Stimulated activated CD8-positive, alpha-beta memory T cell treated with anti-CD3 and anti-CD28 coated beads, Interleukin-7, amount 100 ng/mL, for 48 hours (primary cell): Measurements from ENCODE around the gene IFRD2.

ENCODE experiments used
- DNase-seq, 2 donors: peaks; one replicate each; pipeline ENCODE4 v3.0.0-alpha.2; 2020; ENCODE audit warnings: low read depth in 1 of 2; ENCODE audit errors: extremely low read depth in 1 of 2

The IFRD2 gene

DNA sequence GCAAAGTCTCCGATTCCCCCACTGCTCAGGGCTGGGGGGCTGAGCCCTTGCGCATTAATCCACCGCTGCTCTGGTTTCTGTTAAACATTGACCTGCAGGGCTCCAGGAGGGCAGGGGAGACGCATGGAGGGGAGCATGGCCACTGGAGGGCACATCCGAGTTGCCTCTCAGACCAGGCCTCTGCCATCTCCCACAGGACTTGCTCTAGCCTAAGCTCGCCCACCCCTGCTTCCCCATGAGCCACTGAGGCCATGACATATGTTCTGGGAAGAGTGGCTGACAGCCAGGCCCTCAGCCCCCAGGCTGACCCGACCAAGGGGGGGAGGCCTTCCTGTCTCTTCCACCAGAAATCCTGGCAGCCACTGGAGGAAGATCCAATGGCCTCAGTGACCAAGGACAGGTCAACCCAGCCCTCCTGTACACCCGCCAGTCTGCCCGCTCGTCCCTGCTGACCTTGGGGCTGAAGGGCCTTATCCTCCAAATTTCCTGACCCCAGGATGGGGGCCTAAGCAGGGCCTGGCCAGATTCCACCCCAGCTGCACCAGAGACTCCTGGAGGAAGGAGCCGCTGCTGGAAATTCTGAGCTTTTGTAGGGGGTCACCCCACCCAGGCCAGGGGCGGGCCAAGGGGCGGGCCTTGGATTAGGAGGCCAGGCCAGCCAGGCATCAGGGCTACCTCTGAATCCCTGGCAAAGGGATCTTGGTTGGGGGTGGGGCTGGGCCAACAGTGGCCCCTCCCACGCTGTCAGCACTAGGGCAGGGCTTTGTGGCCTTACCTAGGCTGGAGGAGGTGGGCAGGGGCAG, 11.0 kb upstream of the IFRD2 start, which contains the start of gene HYAL1:
TSS of gene HYAL1 (minus strand) at position 562 of the 803 bp plus-strand sequence. CDS start 618 bp downstream, outside the sequence.
- DNase-seq: no peak

DNA sequence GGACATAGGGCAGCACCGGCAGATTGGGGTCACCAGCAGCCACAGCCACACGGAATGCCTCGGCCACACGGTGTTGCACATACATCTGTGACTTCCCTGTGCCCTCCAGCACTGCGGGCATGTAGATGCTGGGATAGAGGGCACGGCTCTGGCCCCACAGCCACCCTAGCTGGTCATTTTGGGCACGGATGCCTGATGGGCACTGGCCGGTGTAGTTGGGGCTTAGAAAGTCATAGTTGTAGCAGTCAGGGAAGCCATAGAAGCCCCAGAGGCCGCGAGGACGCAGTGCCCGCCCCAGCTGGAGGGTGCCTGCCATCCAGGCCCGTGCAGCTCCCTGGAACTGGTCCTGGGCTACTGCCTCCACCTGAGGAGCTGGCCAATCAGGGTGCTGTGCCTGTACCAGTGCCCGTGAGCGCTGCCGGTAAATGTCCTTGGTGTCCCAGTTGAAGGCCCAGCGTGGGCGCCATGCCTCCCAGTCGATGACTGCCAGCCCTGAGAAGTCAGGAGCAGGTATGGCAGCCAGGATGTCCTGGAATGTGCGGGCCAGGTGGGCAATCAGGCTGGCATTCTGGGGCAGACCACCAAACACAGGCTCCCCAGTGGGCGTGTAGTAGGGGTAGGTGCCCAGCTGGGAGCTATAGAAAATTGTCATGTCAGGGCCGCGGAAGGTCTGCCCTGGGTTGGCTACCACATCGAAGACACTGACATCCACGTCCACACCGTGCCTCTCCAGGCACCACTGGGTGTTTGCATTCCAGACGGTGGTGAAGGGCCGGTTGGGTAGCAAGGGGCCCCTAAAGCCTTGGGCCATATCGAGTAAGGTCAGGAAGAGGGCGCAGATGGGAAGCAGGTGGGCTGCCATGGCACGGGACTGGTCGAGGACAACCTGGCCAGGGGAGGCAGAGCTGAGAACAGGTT, 10.1 kb upstream of the IFRD2 start:
- no peak for DNase-seq

- no peak for DNase-seq
These were observed 8.5 kb upstream of the IFRD2 start for GRCh38 chr3:50300681-50301254.

- DNase-seq: no peak
These were observed 7.9 kb upstream of the IFRD2 start for GRCh38 chr3:50299929-50300680.

GRCh38 chr3:50299638-50299928, 7.4 kb upstream of the IFRD2 start:
- DNase-seq: no peak

GRCh38 chr3:50298836-50299637, 6.8 kb upstream of the IFRD2 start, which contains the start of the genes HYAL3 and NAA80:
TSS of gene HYAL3 (minus strand) at chr3:50299405. CDS start at chr3:50295602, 3,803 bp downstream.
TSS of gene NAA80 (minus strand) at chr3:50299405. CDS start at chr3:50297463, 1,942 bp downstream.
- DNase-seq: peak; percentile 98

DNA sequence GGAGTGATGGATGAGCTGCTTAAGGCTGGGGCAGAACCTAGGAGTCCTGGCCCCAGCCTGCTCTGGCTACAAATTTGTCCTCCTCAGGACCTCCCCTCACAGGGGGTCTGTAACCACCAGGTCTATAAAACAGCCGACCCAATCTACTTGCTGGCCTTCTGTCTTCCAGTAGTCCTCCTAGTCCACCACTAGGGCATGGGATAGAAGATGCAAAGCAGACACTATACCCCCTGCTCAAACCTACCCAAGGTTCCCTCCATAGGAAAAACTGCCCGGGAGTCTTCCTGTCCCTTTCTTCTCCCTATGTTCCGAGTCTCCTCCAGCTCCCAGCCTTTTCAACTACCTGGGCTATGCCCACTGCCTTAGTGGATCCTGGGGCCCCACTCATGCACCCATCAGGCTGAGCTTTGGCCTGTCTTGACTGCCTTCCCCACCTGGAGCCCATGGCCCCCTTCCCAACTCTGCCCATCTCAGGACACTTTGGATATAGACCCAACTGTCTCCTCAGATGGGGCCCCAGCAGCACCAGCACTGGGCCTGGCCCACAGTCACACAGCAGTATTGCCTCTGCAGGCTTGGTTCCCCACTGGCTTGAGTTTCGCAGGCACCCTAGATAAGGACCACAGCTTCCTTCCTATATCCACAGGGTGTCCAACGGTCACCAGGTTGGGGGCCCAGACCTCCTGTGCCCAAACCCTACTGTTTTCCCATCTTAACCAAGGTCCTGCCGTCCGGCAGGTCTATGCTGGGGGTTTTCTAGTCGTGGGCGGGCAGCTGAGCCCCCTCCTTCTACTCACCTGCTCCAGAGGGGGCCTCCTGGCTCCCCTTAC, 5.9 kb upstream of the IFRD2 start:
- no peak for DNase-seq

- DNase-seq: no peak
These were observed 5.2 kb upstream of the IFRD2 start for GRCh38 chr3:50297384-50297775.

- DNase-seq: no peak
These were observed 4.6 kb upstream of the IFRD2 start for GRCh38 chr3:50296721-50297383.

DNA sequence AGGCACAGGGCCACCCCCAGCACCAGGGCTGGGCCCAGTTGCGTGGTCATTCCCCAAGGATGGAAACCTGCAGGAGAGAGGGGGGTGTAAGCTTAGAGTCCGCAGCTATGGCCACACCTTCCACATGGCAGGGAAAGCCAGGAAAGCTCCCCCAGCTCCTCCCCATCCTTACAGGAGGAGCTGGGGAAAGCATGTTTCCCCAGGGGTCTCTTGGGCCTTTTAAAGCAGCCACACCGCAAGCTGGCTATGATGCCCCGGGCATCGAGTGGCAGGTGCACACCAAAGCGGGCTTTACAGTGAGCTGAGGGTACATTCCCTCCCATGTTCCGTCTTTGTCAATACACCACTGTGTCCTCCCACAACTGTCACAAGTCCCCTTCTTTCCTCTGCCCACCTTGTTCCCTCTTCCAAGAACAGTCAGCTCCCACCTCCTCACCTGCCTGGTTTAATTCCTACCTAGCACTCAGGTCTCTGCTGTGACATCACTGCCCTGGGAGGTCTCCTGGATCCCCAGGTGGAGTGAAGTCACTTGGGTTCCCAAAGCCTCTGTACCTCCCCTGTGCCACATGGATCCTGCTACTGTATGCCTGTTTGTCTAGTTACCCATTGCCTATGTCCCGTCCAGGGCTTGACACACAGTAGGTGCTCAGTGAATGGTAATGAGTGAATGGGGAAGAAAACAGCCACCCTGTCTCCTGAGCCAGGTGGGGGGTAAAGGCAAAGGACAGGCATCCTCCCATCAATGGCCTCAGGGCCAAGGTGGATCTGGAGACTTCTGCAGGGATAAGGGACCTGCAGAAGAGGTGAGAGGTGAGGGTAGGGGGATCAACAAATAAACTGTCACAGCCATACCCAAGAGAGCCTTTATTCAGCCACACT, 3.6 kb upstream of the IFRD2 start:
- DNase-seq: no peak

- no peak for DNase-seq
These were observed 2.5 kb upstream of the IFRD2 start for GRCh38 chr3:50294492-50295403.

DNA sequence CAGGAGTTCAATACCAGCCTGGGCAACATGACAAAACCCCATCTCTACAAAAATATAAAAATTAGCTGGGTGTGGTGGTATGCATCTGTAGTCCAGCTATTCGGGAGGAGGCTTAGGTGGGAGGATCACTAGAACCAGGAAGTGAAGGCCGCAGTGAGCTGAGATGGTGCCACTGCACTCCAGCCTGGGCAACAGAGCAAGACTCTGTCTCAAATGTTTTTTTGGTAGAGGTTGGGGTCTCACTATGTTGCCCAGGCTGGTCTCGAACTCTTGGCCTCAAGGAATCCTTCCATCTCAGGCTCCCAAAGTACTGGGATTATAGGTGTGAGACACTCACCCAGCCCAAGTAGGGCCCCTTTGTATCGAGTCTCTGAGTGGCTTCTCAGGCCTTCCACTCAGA, 1.9 kb upstream of the IFRD2 start:
- no peak for DNase-seq

- no peak for DNase-seq
These were observed 1.0 kb upstream of the IFRD2 start for GRCh38 chr3:50293079-50293801.

- no peak for DNase-seq
These were observed 2.0 kb downstream of the IFRD2 start for GRCh38 chr3:50290161-50290641.

- no peak for DNase-seq
These were observed 3.1 kb downstream of the IFRD2 start for GRCh38 chr3:50289130-50289529.
